HG03469 (cell line): ENCODE measurements around the gene FADS3.

Source experiments
- ATAC-seq: cut with Tn5 transposase; IDR thresholded peaks from one replicate; pipeline ENCODE4 v1.9.1; 2021; ENCODE audit warnings: mild to moderate bottlenecking, moderate library complexity, moderate number of reproducible peaks; ENCODE audit not compliant: unreplicated experiment

Gene FADS3

GRCh38 chr11:61862714-61863547, 28.4 kb downstream of the FADS3 start:
- no peak for ATAC-seq

- ATAC-seq: no peak
These were observed 29.7 kb downstream of the FADS3 start for GRCh38 chr11:61861634-61862033.

GRCh38 chr11:61860054-61860903, 31.1 kb downstream of the FADS3 start:
- ATAC-seq: no peak

GRCh38 chr11:61855939-61856680, 35.2 kb downstream of the FADS3 start:
- ATAC-seq: no peak

GRCh38 chr11:61854966-61855714, 36.2 kb downstream of the FADS3 start:
- no peak for ATAC-seq

GRCh38 chr11:61854206-61854895, 37.0 kb downstream of the FADS3 start:
- no peak for ATAC-seq

- no peak for ATAC-seq
These were observed 37.6 kb downstream of the FADS3 start for GRCh38 chr11:61853698-61854169.

GRCh38 chr11:61851900-61852295, 39.4 kb downstream of the FADS3 start:
- no peak for ATAC-seq

GRCh38 chr11:61851113-61851899, 40.0 kb downstream of the FADS3 start:
- no peak for ATAC-seq

GRCh38 chr11:61850687-61851086, 40.7 kb downstream of the FADS3 start:
- ATAC-seq: no peak

GRCh38 chr11:61848631-61849030, 42.7 kb downstream of the FADS3 start:
- no peak for ATAC-seq

- ATAC-seq: no peak
These were observed 43.3 kb downstream of the FADS3 start for GRCh38 chr11:61847914-61848581.

GRCh38 chr11:61846362-61847020, 44.9 kb downstream of the FADS3 start:
- ATAC-seq: no peak

- no peak for ATAC-seq
These were observed 46.3 kb downstream of the FADS3 start for GRCh38 chr11:61844909-61845565.

GRCh38 chr11:61842528-61842820, 48.9 kb downstream of the FADS3 start:
- ATAC-seq: no peak

- ATAC-seq: no peak
These were observed 49.5 kb downstream of the FADS3 start for GRCh38 chr11:61841636-61842527.

- no peak for ATAC-seq
These were observed 51.0 kb downstream of the FADS3 start for GRCh38 chr11:61840371-61840770.
